NCI-H446 treated with DMSO at 0.1 percent for 48 hours (cell line): ENCODE results near the gene NCK2.
"Not testable (repeated sequence)": the region's sequence is repeated elsewhere in the genome, so short reads cannot be mapped to it uniquely, and the experiment has no call there.

ENCODE experiments used
- DNase-seq: peaks from one replicate; lab custom pipeline; 2025; lab: John Stamatoyannopoulos, UW

NCK2 gene

DNA sequence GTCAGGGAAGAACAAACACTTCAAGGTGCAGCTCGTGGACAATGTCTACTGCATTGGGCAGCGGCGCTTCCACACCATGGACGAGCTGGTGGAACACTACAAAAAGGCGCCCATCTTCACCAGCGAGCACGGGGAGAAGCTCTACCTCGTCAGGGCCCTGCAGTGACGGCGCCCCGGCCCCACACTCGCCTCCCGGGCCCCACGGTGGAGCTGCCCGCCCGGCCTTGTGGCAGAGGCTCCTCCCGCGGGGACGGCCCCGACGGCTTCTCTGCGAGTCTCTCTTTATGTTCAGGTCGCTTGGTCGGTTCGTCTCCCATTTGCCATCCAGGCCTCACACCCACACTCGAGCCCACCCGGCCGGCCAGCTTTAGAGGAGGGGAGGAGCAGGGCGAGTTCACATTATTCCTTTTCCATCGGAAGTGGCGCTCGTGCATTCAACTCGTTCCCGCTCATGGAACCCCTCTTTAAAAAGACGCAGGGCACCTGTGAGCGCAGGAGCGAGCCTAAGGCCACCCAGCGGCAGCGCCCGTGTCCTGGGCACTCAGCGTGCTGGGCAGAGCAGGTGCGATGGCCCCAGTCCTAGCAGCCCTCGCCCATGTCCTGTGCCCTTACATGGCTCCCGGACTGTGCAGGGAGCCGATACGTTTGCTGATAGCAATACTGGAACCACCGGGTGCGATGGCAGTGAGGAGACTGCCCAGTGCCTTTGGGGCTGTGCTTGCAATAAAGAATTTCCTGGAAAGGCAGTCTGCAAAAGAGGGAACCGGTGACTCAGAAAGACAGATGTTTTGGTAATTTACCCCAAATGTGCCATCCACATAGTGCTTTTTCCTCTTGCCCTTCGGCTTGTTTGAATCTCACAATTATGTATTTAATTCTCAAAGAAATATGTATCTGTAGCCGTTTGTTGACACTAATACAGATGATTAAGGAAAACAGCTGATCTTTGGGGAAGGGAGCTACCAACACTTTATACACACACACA is 148.6 kb downstream of the NCK2 start:
- no peak for DNase-seq

DNA sequence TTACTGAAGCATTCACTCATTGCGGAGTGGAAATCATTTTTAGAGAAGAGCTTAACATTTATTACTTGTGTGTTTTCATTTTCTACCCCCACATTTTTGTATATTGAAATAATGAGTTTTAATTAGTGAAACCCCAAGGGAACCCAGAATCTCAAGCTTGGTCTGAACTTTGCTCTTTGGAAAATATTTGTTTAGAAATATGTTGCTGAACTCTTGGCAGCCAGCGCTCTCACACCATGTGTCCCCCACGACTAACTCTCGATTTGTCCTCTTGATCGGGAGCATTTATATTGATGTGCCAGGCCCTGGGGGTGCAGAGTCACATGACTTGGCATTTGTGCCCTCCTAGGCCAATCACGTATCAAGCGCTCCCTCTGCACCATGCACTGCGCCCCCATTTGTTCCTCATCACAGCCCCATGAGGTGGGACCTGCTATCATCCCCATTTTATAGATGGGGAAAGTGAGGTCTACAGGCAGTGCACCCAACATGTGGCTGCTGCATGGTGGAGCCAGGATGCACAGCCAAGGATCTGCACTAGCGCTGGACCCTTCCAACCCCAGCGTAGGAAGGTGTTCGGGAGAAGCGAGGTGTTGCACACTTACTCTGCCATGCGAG is 149.7 kb downstream of the NCK2 start:
- DNase-seq: no peak

DNA sequence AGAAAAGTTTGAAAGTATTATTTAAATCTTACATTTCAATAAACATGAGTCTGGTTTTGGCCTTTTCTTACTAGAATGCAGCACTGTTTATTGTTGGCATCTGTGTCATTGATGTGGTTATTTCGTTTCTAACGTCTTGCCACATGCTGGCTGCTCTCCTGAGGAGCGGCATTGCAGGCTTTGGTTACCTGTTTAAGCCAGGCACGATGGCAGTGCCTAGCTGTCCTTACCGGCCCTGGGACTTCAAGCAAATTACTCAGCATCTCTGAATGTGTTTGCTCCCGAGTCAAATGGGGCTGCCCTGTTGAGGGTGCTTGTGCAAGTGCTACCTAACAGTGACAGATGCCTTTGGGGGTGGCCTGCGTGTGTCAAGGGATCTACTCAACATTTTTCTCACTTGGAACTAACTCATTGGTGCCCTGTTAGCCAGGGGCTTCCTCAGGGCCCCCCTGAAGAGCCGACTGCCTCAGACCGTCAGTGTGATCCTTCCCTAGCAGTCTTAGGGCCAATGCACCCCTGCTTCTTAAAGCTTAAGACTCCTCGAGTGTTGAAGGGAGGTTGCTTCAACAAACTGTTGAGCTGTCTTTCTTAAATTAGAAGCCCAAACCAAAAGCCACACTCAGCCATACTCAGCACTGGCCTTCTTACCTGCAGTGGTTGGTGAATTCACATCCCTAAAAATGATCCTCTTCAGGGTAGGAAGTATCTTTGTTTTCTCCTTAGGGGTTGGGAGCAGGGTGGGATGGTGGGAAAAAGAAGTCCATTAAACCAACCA is 151.5 kb downstream of the NCK2 start:
- DNase-seq: no peak

- DNase-seq: no peak
Observed at GRCh38 chr2:105896765-105897163, 152.1 kb downstream of the NCK2 start.

- not testable (repeated sequence) for DNase-seq
Observed at GRCh38 chr2:105897694-105898093, 153.0 kb downstream of the NCK2 start.

DNA sequence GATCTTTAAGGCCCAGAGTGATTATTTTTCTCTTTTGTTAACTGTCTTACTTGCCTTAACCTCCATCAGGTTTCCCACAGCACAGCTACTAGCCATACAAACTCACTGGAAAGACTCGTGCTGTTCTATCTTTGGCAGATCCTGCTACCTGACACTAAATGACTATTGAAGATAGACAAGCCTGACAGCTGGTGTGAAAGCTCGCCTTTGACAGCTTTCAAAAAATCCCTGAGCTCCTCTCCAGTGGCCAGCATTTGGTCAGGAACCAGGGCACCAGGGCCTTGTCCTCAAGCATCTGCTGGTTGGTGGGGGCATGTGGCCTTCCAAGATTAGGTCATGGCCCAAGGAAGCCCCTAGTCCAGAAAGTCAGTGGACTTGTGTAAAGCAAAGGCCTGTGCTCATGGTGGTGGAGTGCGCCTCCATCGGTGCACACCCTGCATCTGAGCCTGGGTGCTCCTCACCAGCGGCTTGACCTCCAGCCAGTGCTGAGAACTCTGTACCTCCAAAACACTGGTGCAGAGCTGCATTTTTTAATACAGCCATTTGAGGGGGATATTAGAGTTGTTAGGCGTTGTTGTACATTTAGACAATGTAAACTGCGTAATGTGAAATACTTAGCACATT is 158.5 kb downstream of the NCK2 start:
- no peak for DNase-seq

DNA sequence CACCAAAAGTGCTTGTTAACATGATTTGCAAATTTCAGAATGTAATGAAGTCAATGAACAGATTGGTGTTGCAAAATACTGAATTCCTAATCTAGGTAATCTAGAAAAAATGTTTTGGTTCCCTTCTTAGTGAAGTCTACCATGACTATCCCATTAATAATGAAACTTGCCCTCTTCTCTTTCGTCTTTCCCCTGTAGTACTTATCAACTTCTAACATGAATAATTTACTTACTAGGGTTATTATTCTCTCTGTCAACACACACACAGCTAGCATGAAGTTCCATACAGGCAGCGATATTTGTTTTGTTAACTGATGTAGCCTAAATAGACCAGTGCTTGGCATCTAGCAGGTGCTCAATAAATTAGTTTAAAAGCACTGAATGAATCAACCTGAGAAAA is 160.2 kb downstream of the NCK2 start:
- DNase-seq: no peak

GRCh38 chr2:105906481-105906880 is 161.8 kb downstream of the NCK2 start:
- DNase-seq: no peak

DNA sequence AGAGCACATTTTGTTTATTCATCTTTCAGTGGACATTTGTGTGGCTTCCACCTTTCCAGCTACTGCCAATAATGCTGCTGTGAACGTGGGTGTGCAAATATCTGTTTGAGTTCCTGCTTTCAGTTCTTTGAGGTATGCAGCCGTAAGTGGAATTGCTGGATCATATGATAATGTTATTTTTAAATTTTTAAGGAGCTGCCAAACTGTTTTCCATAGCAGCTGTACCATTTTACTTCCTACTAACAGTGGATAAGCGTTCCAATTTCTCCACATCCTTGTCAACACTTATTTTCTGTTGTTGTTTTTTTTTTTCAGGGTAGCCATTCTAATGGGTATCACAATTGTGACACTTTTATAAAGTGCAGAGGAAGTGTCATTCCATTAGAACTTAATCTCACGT is 162.5 kb downstream of the NCK2 start:
- DNase-seq: no peak

- no peak for DNase-seq
Observed at GRCh38 chr2:105909215-105909614, 164.5 kb downstream of the NCK2 start.

- no peak for DNase-seq
Observed at GRCh38 chr2:105910497-105911238, 166.0 kb downstream of the NCK2 start.

GRCh38 chr2:105911425-105911824 is 166.7 kb downstream of the NCK2 start:
- DNase-seq: no peak

- DNase-seq: no peak
Observed at GRCh38 chr2:105912081-105912480, 167.4 kb downstream of the NCK2 start.

DNA sequence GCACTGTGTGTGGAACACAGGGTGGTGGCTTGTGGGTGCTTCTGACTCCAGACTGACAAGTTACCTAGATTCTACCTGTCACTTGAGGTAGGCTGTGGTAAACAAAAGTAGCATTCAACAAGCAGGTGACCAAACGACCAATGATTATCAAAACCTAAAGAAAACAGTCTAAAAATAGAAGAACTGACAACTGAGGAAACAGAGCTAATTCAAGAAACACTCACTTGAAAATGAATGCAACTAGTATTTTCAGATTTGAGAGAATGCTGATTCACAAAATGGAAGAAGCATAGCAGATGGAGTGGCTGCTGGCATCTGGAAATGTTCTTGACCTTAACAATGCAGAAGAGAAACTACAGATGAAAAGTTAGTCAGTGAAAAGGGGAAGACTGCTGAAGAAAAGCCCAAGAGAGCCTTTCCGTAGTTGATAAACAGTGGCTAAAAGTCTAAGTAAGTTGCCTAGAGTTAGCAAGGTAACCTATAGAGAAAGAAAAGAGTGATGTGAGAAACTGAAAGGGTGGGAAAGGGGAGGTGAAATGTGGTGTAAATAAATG is 170.4 kb downstream of the NCK2 start:
- DNase-seq: no peak

DNA sequence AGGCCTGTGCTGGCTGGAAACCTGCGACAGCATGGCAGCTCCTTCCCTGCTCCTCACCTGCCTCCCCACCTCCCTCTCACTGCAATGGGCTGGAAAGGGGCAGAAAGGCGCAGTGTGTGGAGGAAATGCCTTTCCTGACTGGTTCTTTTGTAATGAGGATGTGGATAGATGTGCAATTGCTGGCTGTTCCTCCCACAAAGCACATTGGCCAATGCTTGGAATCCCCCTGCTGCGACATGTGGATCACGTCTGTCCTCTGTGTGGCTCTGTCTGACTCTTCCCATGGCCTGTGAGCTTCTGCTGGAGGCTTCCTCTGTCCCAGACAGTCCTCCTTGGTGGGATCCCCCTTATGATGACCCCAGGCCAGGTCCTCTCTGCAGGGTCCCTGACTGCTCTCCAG is 172.5 kb downstream of the NCK2 start:
- no peak for DNase-seq

DNA sequence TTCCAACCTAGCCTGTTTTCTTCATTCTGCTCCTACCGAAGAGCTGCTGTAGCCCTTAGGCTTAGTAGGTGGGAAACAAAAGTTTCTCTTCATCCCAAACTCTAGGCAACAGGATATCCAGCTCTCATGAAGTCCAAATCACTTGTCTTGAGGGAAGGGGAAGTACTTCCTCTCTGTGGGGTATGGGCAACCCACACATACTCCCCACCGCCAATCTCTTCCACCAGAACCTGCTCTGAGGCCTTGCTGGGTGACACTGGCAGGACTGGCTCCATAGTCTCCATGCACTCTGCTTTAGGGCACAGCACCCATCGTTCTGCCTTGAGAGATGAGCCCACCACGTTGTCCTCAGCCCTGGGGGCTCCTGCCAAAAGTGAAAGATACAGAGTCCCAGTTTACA is 173.0 kb downstream of the NCK2 start:
- no peak for DNase-seq

DNA sequence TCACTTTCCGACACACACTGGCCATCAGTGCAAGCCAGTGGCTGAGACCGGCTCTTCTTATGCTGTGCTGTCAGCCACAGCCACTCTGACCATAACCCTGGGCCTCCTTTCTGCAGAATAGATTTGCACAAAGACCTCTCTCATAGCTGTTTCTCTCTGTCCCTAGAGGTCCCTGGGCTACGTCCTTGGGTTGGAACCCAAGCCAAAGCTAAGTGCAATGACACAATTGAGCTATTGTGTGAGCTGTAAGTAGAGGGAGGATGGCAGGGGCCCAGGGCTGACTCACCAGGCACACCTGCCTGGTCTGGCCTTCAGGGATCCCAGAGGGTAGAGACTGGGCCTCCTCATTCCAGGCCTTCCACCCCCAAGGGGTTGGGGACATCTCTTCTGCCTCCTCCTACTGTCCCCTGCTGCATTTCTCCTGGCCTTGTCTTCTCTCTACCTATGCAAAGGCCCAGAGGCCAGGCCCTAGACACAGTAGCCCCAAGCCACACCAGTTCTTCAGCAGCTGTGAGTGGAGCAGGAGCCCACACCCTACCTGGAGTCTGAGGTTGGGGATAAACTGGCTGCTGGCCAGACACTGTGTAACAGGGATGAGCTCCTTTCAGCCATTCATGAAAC is 174.6 kb downstream of the NCK2 start:
- no peak for DNase-seq

GRCh38 chr2:105919826-105920225 is 175.1 kb downstream of the NCK2 start:
- DNase-seq: no peak

- DNase-seq: no peak
Observed at GRCh38 chr2:105924271-105924670, 179.6 kb downstream of the NCK2 start.

GRCh38 chr2:105924932-105925331 is 180.2 kb downstream of the NCK2 start:
- no peak for DNase-seq

- DNase-seq: no peak
Observed at GRCh38 chr2:105925390-105925789, 180.7 kb downstream of the NCK2 start.
